Endothelial cell of umbilical vein (primary cell): ENCODE data around the gene CT47C1. TPM values are rescaled to one million over a fixed set of nuclear protein-coding genes. Genes with fewer than 3 reads are reported as not detected.

ENCODE experiments used
- BruUV-seq: library from RNA; stranded (reverse); fragments of 400-500 nt; replicated peaks from 2 replicates; lab custom pipeline; 2021; lab: Mats Ljungman, UMichigan
- CTCF ChIA-PET: fragments of 300-600, 350-600 bp; sonication (Branson Sonifier 250); formaldehyde crosslinking; loops from one replicate; lab custom pipeline; 2021; ENCODE audit warnings: antibody characterized with exemption, inconsistent platforms; lab: Charles Lee
- POLR2A ChIA-PET: fragments of 300-600, 350-600 bp; sonication (Branson Sonifier 250); formaldehyde crosslinking; loops from one replicate; lab custom pipeline; 2021; ENCODE audit warnings: antibody characterized with exemption, inconsistent platforms; lab: Charles Lee
- DNase-seq: peaks from one replicate; pipeline ENCODE4 v3.0.0-alpha.2; 2011; ENCODE audit warnings: low read depth, low spot score
- FAIRE-seq: peaks from 2 replicates; lab custom pipeline; 2011; peaks lifted over from hg19 to GRCh38; lab: Jason Lieb, UNC
- H2AFZ ChIP-seq: 2 replicates; pipeline ENCODE4 v1.6.0; 2012; ENCODE audit warnings: low read depth, low read length, control low read depth, inconsistent platforms
- H3K27ac ChIP-seq: 2 replicates; pipeline ENCODE4 v1.5.1; 2011; ENCODE audit warnings: low read depth, mild to moderate bottlenecking, control low read depth, low read length, moderate library complexity; ENCODE audit not compliant: insufficient read depth
- H3K27me3 ChIP-seq, 2 experiments: 2 replicates each; pipeline versions ENCODE4 v1.6.0 to v1.6.1; 2011; ENCODE audit warnings: low read length in 2 of 2, mixed read lengths in 1 of 2; ENCODE audit not compliant: control insufficient read depth in 2 of 2, insufficient read depth in 2 of 2
- H3K36me3 ChIP-seq, 2 experiments: 2 replicates in 1 of 2; 3 replicates in 1 of 2; pipeline ENCODE4 v1.5.1; 2011; ENCODE audit warnings: low read length in 2 of 2, mild to moderate bottlenecking in 1 of 2, moderate library complexity in 1 of 2; ENCODE audit not compliant: control insufficient read depth in 2 of 2, insufficient read depth in 2 of 2; ENCODE audit errors: extremely low read depth in 1 of 2
- H3K4me1 ChIP-seq: 3 replicates; pipeline ENCODE4 v1.5.1; 2011; ENCODE audit warnings: mild to moderate bottlenecking, low read length; ENCODE audit not compliant: control insufficient read depth, insufficient read depth; ENCODE audit errors: extremely low read depth
- H3K4me2 ChIP-seq: 2 replicates; pipeline ENCODE4 v1.6.1; 2011; ENCODE audit warnings: low read length, control low read depth, mixed read lengths; ENCODE audit not compliant: insufficient read depth
- H3K4me3 ChIP-seq, 3 experiments: fragments of 200-600 bp in 1 of 3; sonication (generic), shearing (Covaris generic) in 1 of 3; replicated peaks in 1 of 3; 2 replicates each; pipeline ENCODE4 v1.5.1; 2011 to 2016; ENCODE audit warnings: control low read depth in 3 of 3, low read length in 3 of 3, mild to moderate bottlenecking in 2 of 3, inconsistent platforms in 1 of 3, low read depth in 1 of 3, moderate library complexity in 1 of 3; ENCODE audit not compliant: insufficient read depth in 1 of 3
- H3K79me2 ChIP-seq: 2 replicates; pipeline ENCODE4 v1.6.0; 2012; ENCODE audit warnings: low read length, inconsistent platforms; ENCODE audit not compliant: control insufficient read depth, insufficient read depth
- H3K9ac ChIP-seq: replicated peaks from 2 replicates; pipeline ENCODE3; 2011; ENCODE audit warnings: low read length, control low read depth; ENCODE audit not compliant: insufficient read depth; ENCODE audit errors: extremely low read depth
- H3K9me1 ChIP-seq: replicated peaks from 3 replicates; pipeline ENCODE4 v1.6.0; 2011; ENCODE audit warnings: mild to moderate bottlenecking, low read length; ENCODE audit not compliant: control insufficient read depth, insufficient read depth; ENCODE audit errors: extremely low read depth
- H3K9me3 ChIP-seq: replicated peaks from 2 replicates; pipeline ENCODE4 v1.5.1; 2012; ENCODE audit warnings: low read length, inconsistent platforms; ENCODE audit not compliant: control insufficient read depth, insufficient read depth
- H4K20me1 ChIP-seq: replicated peaks from 2 replicates; pipeline ENCODE3; 2011; ENCODE audit warnings: mild to moderate bottlenecking, low read length; ENCODE audit not compliant: control insufficient read depth, insufficient read depth; ENCODE audit errors: extremely low read depth
- EZH2 ChIP-seq: IDR thresholded peaks from 2 replicates; pipeline ENCODE4 v1.6.1; 2012; ENCODE audit warnings: borderline replicate concordance, low read depth, mild to moderate bottlenecking, moderate library complexity, low read length, inconsistent platforms; ENCODE audit not compliant: severe bottlenecking
- FOS ChIP-seq: IDR thresholded peaks from 2 replicates; pipeline ENCODE4 v1.6.1; 2011; ENCODE audit warnings: mild to moderate bottlenecking, low read length, moderate library complexity, borderline replicate concordance; ENCODE audit not compliant: insufficient read depth
- GATA2 ChIP-seq: IDR thresholded peaks from 2 replicates; pipeline ENCODE4 v1.7.0; 2011; ENCODE audit warnings: low read depth, mild to moderate bottlenecking, moderate library complexity, mixed read lengths, low read length; ENCODE audit not compliant: insufficient read length, insufficient read depth
- JUN ChIP-seq: IDR thresholded peaks from 2 replicates; pipeline ENCODE4 v1.6.1; 2011; ENCODE audit warnings: borderline replicate concordance, low read depth; ENCODE audit not compliant: insufficient read length, insufficient read depth
- MYC ChIP-seq: IDR thresholded peaks from one replicate; pipeline ENCODE4 v1.6.1; 2011; ENCODE audit warnings: mild to moderate bottlenecking, low read depth, low read length
- POLR2A ChIP-seq: IDR thresholded peaks from 2 replicates; pipeline ENCODE4 v1.6.1; 2012; ENCODE audit warnings: low read depth, mild to moderate bottlenecking, control low read depth, low read length
- POLR2AphosphoS5 ChIP-seq: IDR thresholded peaks from 2 replicates; pipeline ENCODE4 v1.6.1; 2012; ENCODE audit warnings: low read depth, mild to moderate bottlenecking, control low read depth, low read length, moderate library complexity; ENCODE audit not compliant: insufficient read depth
- dilution Hi-C: fragments of 300-500 bp; cut with MboI; formaldehyde crosslinking; loops from one replicate; pipeline ENCODE4 v1.15.0; 2019; ENCODE audit warnings: low sequenced_read_pairs; ENCODE audit not compliant: extremely low pct_ligation_motif_present
- intact Hi-C: fragments of 100-400 bp; cut with micrococcal nuclease; formaldehyde crosslinking; loops from one replicate; pipeline ENCODE4 v1.10.0; 2022
- polyA plus RNA-seq, 4 experiments: library from polyadenylated mRNA; depleted of rRNA in 3 of 4; stranded (reverse) in 3 of 4; unstranded in 1 of 4; fragments of >200 nt; gene quantifications; 2 replicates each; pipeline versions ENCODE4 v1.2.1 to v1.2.3, GENCODE V29; 2011 to 2012; ENCODE audit warnings: missing spikeins in 1 of 4
- total RNA-seq: library from RNA; stranded (reverse); gene quantifications from 2 replicates; pipeline ENCODE4 v1.2.3, GENCODE V29; 2021
- TF ChIP-seq, protein P1 (sequence below): IDR thresholded peaks from 2 replicates; pipeline ENCODE4 v1.6.1; 2011; ENCODE audit not compliant: insufficient read depth, insufficient read length
- TF ChIP-seq, protein P2 (sequence below), 2 donors: IDR thresholded peaks; 1 replicate in 1 of 2; 2 replicates in 1 of 2; pipeline ENCODE4 v1.5.1; 2011; ENCODE audit warnings: low read length in 2 of 2, mild to moderate bottlenecking in 2 of 2, moderate library complexity in 2 of 2, control low read depth in 1 of 2, inconsistent platforms in 1 of 2, low read depth in 1 of 2; ENCODE audit not compliant: insufficient read depth in 1 of 2; ENCODE audit errors: extremely low read depth in 1 of 2

CT47C1 gene
- total and polyA plus RNA-seq, 2 donors (not counting 3 experiments of a cell fraction or from before 2014, with no cell fraction given): not detected

DNA sequence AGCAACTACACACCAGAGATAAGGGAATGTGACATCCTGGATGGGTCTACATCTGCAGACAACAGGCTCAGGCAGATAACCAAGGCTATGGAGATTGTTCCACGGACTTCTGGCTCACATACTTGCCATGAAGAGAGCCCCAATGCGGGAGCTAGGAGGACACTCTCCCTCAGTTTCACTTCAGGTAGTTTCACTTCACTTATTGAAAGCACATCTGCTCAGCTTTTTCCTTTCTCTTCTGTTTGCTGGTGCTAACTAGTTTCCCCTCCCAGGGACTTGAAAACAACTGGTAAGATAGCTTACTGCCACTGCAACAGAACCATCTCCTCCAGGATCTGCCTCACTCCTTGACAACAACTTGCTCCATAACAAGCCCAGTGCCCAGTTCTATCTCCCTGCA, 1.4 kb upstream of the CT47C1 start:
- DNase-seq (no peak), FAIRE-seq (no peak)
- no peaks in the 10 kb centered on the region for H3K4me1 ChIP-seq
- no peak overlapping the region for H3K27ac ChIP-seq
- ChIA-PET CTCF (interaction anchor here (1.0 kb wide), 1 partner anchor 232 kb away, joined by 4 read pairs; no protein-coding TSS in a partner anchor), POLR2A (no interaction called here)
- no peak overlapping the region for H3K9ac ChIP-seq
- no peak overlapping the region for H2AFZ ChIP-seq
- no peak overlapping the region for H3K4me2 ChIP-seq
- dilution Hi-C loops (no loop called here), intact Hi-C loops (no loop called here)
- BruUV-seq: no TSS peak
- H3K36me3 ChIP-seq: no peaks in the 10 kb centered on the region
- TF ChIP-seq POLR2A (no peak), EZH2 (no peak), MYC (no peak), FOS (no peak)
- TF ChIP-seq, protein P1, sequence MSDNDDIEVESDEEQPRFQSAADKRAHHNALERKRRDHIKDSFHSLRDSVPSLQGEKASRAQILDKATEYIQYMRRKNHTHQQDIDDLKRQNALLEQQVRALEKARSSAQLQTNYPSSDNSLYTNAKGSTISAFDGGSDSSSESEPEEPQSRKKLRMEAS: no peak
- no peak overlapping the region for H3K4me3 ChIP-seq
- no peaks in the 10 kb centered on the region for H4K20me1 ChIP-seq
- H3K9me3 ChIP-seq: no peaks in the 10 kb centered on the region
- no peaks in the 10 kb centered on the region for H3K79me2 ChIP-seq
- H3K27me3 ChIP-seq: peaks cover 0 to 2% of the 10 kb centered on the region in 2 experiments
- H3K9me1 ChIP-seq: no peaks in the 10 kb centered on the region

DNA sequence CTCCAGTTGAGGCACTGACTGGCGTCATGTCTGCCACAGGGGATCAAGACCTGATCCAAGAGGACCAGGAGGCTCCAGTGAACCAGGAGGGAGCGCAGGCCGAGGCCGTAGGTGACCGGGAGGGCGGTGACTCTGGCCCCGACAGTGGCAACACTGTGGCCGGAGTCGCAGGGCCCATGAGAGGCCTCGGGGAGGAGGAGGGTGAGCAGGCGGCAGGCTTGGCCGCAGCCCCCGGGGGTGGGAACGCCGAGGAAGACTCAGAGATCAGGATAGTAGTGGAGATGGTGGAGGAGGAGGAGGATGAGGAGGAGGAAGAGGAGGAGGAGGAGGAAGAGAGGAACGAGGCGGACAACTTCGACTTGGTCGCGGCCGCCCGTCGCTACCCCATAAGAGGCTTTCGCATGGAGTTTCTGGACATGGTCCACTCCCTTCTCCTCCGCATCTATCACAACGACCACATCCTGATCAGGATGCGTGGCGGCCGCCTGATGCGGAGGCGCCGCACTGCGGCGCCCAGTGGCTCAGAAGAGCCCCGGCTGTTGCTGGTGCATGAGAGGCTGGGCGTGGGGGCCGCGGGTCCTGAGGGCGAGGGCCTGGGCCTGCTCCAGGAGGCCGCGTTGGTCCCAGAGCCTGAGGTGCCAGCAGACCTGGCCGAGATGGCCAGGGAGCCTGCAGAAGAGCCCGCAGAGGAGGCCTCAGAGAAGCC, 560 bp downstream of the CT47C1 start:
- no peak overlapping the region for H2AFZ ChIP-seq
- H4K20me1 ChIP-seq: no peaks in the 10 kb centered on the region
- H3K27me3 ChIP-seq: no peaks in the 10 kb centered on the region
- no peak overlapping the region for H3K27ac ChIP-seq
- H3K9me3 ChIP-seq: no peaks in the 10 kb centered on the region
- ChIA-PET POLR2A (no interaction called here), CTCF (no interaction called here)
- no peak for DNase-seq
- TF ChIP-seq GATA2 (no peak), FOS (no peak), MYC (no peak), POLR2AphosphoS5 (no peak), POLR2A (no peak), EZH2 (no peak), JUN (no peak)
- TF ChIP-seq, protein P1: no peak
- TF ChIP-seq, protein P2, sequence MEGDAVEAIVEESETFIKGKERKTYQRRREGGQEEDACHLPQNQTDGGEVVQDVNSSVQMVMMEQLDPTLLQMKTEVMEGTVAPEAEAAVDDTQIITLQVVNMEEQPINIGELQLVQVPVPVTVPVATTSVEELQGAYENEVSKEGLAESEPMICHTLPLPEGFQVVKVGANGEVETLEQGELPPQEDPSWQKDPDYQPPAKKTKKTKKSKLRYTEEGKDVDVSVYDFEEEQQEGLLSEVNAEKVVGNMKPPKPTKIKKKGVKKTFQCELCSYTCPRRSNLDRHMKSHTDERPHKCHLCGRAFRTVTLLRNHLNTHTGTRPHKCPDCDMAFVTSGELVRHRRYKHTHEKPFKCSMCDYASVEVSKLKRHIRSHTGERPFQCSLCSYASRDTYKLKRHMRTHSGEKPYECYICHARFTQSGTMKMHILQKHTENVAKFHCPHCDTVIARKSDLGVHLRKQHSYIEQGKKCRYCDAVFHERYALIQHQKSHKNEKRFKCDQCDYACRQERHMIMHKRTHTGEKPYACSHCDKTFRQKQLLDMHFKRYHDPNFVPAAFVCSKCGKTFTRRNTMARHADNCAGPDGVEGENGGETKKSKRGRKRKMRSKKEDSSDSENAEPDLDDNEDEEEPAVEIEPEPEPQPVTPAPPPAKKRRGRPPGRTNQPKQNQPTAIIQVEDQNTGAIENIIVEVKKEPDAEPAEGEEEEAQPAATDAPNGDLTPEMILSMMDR (IDR thresholded peaks at IDR 0.05; ENCODE audit: extremely low read depth in 1 of 2, insufficient read depth in 1 of 2, low read depth in 1 of 2, low read length in 2 of 2): no peak
- no peaks in the 10 kb centered on the region for H3K79me2 ChIP-seq
- intact Hi-C loops: no loop called here
- dilution Hi-C loops: no loop called here
- no TSS peak for BruUV-seq
- no peak overlapping the region for H3K9ac ChIP-seq
- H3K4me1 ChIP-seq: no peaks in the 10 kb centered on the region
- H3K9me1 ChIP-seq: no peaks in the 10 kb centered on the region
- no peak for FAIRE-seq
- no peak overlapping the region for H3K4me3 ChIP-seq
- no peak overlapping the region for H3K4me2 ChIP-seq
- no peaks in the 10 kb centered on the region for H3K36me3 ChIP-seq
